Subcutaneous adipose tissue (tissue), 4 donors: ENCODE results near the gene IL1RAPL1. TPM values are rescaled to one million over a fixed set of nuclear protein-coding genes. Genes with fewer than 3 reads are reported as not detected.

ENCODE experiments used
- CTCF ChIP-seq: fragments of 450-650 bp; IDR thresholded peaks from one replicate; pipeline ENCODE4 v1.5.1; 2016; ENCODE audit warnings: low read depth, mild to moderate bottlenecking, control low read depth, antibody characterized with exemption, moderate library complexity
- total RNA-seq, 4 donors: library from RNA; depleted of rRNA; stranded (reverse); fragments of >200 nt; gene quantifications; one replicate each; pipeline ENCODE4 v1.1.0, GENCODE V29; 2016

The IL1RAPL1 gene
- total RNA-seq, 4 donors from 2014 or later, result 0.66 TPM; not detected in 3

- TF ChIP-seq CTCF, result no peak
Observed at GRCh38 chrX:28847423-28847822, 260.2 kb downstream of the IL1RAPL1 start.

- TF ChIP-seq CTCF, result no peak
Observed at GRCh38 chrX:28848707-28849106, 261.5 kb downstream of the IL1RAPL1 start.

- no peak for TF ChIP-seq CTCF
Observed at GRCh38 chrX:28850955-28851354, 263.7 kb downstream of the IL1RAPL1 start.

- TF ChIP-seq CTCF, result no peak
Observed at GRCh38 chrX:28851871-28852270, 264.6 kb downstream of the IL1RAPL1 start.

- no peak for TF ChIP-seq CTCF
Observed at GRCh38 chrX:28854637-28855036, 267.4 kb downstream of the IL1RAPL1 start.

- no peak for TF ChIP-seq CTCF
Observed at GRCh38 chrX:28876408-28876807, 289.2 kb downstream of the IL1RAPL1 start.

- TF ChIP-seq CTCF, result no peak
Observed at GRCh38 chrX:28876901-28877300, 289.7 kb downstream of the IL1RAPL1 start.

GRCh38 chrX:28880136-28880535 lies 292.9 kb downstream of the IL1RAPL1 start:
- no peak for TF ChIP-seq CTCF
